Measurements from ENCODE around the gene HINT3. TPM values are rescaled to one million over a fixed set of nuclear protein-coding genes. Genes with fewer than 3 reads are reported as not detected.
"Not testable (repeated sequence)": the region's sequence is repeated elsewhere in the genome, so short reads cannot be mapped to it uniquely, and the experiment has no call there.

Gene HINT3
- total RNA-seq, 1 experiment from 2014 or later, result 8.8 TPM

GRCh38 chr6:125947615-125948014, 9.0 kb upstream of the HINT3 start:
- Histone ChIP-seq H3K9me3 (replicated peaks) (no peaks in the 10 kb centered on the region), H3K4me3 (no peak overlapping the region), H3K4me1 (peaks cover 12% of the 10 kb centered on the region; the same call in 1 of the 2 replicates), H3K27ac (no peak overlapping the region), H3K36me3 (no peaks in the 10 kb centered on the region), H3K27me3 (no peaks in the 10 kb centered on the region)
- no peak for DNase-seq

- Histone ChIP-seq H3K4me1 (peaks cover 12% of the 10 kb centered on the region; the same call in 1 of the 2 replicates), H3K9me3 (replicated peaks) (no peaks in the 10 kb centered on the region), H3K36me3 (no peaks in the 10 kb centered on the region), H3K27ac (no peak overlapping the region), H3K27me3 (no peaks in the 10 kb centered on the region), H3K4me3 (no peak overlapping the region)
- no peak for DNase-seq
These were observed 8.1 kb upstream of the HINT3 start for GRCh38 chr6:125948455-125948854.

DNA sequence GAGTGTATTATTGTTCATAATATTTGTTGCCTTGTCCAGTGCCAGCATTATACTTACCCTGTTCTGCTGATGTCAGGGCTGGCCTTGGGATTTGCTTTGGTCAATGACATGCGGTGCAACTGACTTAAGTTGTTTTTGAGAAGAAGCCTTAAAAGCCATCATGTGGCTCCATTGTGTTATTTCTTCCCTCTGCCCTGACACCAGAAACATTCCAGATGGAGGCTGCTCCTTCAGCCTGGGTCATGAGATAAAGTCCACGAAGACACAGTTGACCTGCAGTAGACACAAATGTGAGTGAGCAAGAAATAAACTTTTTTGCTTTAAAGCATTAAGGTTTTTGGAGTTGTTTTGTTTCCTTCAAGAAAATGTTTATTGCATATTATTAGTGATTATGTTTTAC, 7.5 kb upstream of the HINT3 start:
- DNase-seq, result no peak
- Histone ChIP-seq H3K9me3 (replicated peaks) (no peaks in the 10 kb centered on the region), H3K27me3 (no peaks in the 10 kb centered on the region), H3K4me3 (no peak overlapping the region), H3K27ac (no peak overlapping the region), H3K4me1 (peaks cover 12% of the 10 kb centered on the region; the same call in 1 of the 2 replicates), H3K36me3 (no peaks in the 10 kb centered on the region)

DNA sequence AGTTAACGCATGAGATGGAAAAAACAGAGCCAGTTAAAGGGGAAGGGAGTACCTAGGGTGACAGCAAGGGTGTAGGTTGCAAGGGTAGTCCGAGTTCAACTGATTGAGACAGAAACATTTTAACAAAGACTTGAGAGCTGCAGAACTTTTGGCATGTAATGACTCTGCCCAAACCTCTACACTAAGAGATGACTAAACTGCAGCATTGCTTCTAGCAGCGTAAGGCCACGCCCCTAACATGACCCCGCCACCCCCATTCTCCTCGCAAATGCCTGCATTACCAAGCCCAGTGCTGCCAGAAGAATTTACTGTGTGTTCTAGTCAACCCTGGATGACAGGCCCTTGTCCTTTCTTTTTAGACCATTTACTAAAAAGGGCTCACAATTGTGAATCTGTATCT, 6.3 kb upstream of the HINT3 start:
- Histone ChIP-seq H3K36me3 (no peaks in the 10 kb centered on the region), H3K4me3 (no peak overlapping the region)
- DNase-seq, result peak; percentile 9 to 17

GRCh38 chr6:125950716-125951115, 5.9 kb upstream of the HINT3 start:
- H3K4me1 ChIP-seq; H3K27ac ChIP-seq; H3K9me3 ChIP-seq (replicated peaks); H3K4me3 ChIP-seq; H3K36me3 ChIP-seq; DNase-seq; H3K27me3 ChIP-seq: not testable (repeated sequence)

More for the DNA sequence above, 6.3 kb upstream of the HINT3 start:
- Histone ChIP-seq H3K4me1 (peaks cover 8% of the 10 kb centered on the region; the same call in 1 of the 2 replicates), H3K27ac (no peak overlapping the region), H3K27me3 (no peaks in the 10 kb centered on the region), H3K9me3 (replicated peaks) (no peaks in the 10 kb centered on the region)

DNA sequence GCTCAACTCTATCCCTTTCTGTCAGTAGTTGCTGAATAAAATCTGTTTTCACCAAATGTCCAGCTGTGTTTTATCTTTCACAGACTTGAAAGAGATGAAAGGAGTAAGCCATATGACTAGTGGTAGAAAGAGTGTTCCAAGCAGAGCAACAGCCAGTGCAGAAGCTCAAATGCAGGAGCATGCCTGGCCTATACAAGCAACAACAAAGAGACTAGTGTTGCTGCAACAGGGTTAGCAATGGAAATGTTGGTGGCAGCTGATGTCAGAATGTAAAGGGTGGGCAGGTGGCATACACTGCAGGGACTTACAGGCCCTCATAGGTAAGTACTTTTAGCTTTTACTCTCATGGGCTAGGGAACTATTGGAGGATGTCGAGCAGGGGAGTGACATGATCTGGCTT, 5.2 kb upstream of the HINT3 start:
- DNase-seq, result no peak
- H3K4me3 ChIP-seq, result no peak overlapping the region
- H3K27ac ChIP-seq, result no peak overlapping the region
- H3K36me3 ChIP-seq, result no peaks in the 10 kb centered on the region
- H3K27me3 ChIP-seq, result no peaks in the 10 kb centered on the region
- H3K4me1 ChIP-seq, result peaks cover 3% of the 10 kb centered on the region; the same call in 1 of the 2 replicates
- H3K9me3 ChIP-seq (replicated peaks), result no peaks in the 10 kb centered on the region

DNA sequence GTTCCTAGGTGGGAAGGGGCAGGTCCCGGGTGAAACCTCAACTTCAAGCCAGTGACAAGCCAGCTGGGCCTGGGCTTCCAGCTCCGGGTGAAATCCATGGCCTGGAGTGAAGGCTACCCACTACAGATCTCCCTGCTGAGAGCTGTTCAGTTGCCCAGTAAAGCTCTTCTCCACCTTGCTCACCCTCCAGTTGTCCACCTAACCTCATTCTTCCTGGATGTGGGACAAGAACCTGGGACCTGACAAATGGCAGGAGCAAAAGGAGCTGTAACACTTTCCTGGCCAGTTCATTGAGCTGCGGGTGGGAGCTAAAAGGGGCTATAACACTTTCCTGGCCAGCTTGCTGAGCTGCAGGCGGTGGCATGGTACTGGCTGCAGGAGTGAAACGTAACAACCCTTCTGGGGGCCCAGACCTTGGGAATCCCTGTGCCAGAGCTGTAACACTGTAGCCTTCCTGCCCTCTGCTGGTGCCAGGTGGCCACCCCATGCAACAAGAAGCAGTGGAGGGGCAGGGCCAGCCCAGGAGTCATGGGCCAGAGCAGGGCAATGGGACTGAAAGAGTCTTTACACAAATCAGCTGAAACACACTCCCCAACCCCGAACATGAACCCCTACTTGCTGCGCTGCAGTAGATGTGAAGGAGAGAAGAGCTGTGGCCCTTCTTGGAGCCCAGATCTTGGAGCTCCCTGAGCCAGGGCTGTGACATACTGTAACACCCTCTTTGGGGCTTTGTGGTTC, 3.6 kb upstream of the HINT3 start:
- Histone ChIP-seq H3K27ac (no peak overlapping the region), H3K27me3 (no peaks in the 10 kb centered on the region), H3K4me3 (no peak overlapping the region), H3K36me3 (no peaks in the 10 kb centered on the region), H3K4me1 (0 out of 2 replicates have a peak, but pooled peaks cover 2% of the 10 kb centered on the region), H3K9me3 (replicated peaks) (no peaks in the 10 kb centered on the region)
- peak; percentile 36 to 46 for DNase-seq

DNA sequence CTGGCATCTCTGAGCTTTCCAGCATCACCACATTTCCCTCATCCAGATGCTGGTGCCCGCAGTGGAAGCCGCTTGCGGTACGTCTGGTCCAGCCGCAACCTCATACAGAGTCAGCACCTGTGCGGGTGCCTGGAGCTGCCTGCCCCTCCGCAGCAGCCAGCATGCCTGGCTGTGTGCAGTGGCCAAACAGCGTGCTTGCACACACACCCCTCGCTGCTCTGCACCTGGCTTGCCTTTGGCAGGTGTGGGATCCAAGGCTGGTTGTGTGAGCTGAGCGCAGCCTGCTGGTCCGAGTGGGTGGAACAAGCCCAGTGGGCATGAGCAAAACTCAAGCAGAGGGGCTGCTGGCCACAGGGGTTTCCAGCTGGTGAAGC, 3.1 kb upstream of the HINT3 start:
- Histone ChIP-seq H3K36me3 (no peaks in the 10 kb centered on the region), H3K9me3 (replicated peaks) (no peaks in the 10 kb centered on the region), H3K4me3 (no peak overlapping the region), H3K27ac (no peak overlapping the region), H3K27me3 (no peaks in the 10 kb centered on the region), H3K4me1 (0 out of 2 replicates have a peak, but pooled peaks cover 3% of the 10 kb centered on the region)
- DNase-seq, result no peak

DNA sequence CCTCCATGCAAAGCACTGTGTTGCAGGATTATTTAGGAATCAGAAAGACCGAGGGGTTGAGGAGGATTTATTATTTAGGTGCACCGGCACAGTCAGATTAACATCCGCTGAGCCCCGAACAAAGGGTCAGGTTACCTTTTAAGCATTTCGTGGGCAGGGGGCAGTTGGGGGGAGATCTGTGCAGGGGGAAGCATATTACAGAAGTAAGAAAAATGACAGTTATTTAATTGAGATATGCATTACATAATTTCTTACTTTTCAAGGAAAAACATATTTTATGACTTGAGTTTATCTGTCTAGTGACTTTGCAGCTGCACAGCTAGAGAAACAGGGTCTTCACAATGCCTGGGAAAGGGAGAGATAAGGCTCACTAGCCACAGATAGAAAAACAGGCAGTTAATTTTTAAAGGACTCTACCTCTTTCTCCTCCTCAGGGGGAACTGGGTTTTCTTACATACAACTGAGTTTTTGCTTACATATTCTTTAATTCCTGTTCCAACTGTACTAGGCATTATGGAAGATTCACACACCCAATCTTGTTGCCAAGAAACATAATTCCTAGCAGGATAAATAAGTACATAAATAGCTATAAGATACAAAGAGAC, 1.7 kb upstream of the HINT3 start:
- H3K27me3 ChIP-seq, result no peaks in the 10 kb centered on the region
- no peaks in the 10 kb centered on the region for H3K36me3 ChIP-seq
- no peaks in the 10 kb centered on the region for H3K9me3 ChIP-seq (replicated peaks)
- no peak overlapping the region for H3K27ac ChIP-seq
- no peak for DNase-seq
- H3K4me1 ChIP-seq, result 0 out of 2 replicates have a peak, but pooled peaks cover 3% of the 10 kb centered on the region
- H3K4me3 ChIP-seq, result no peak overlapping the region

GRCh38 chr6:125955973-125956372, 597 bp upstream of the HINT3 start:
- Histone ChIP-seq H3K4me3 (peak overlapping the region; percentile 74), H3K27ac (peak overlapping the region; percentile 36; the same call in 1 of the 2 replicates), H3K36me3 (no peaks in the 10 kb centered on the region)

GRCh38 chr6:125957391-125957693, 772 bp downstream of the HINT3 start:
- no peak for DNase-seq
- Histone ChIP-seq H3K27ac (no peak overlapping the region), H3K4me3 (peak overlapping the region; percentile 74), H3K9me3 (replicated peaks) (no peaks in the 10 kb centered on the region), H3K36me3 (no peaks in the 10 kb centered on the region), H3K4me1 (0 out of 2 replicates have a peak, but pooled peaks cover 3% of the 10 kb centered on the region), H3K27me3 (no peaks in the 10 kb centered on the region)

More at GRCh38 chr6:125955973-125956372, 597 bp upstream of the HINT3 start:
- no peak for DNase-seq
- Histone ChIP-seq H3K27me3 (no peaks in the 10 kb centered on the region), H3K9me3 (replicated peaks) (no peaks in the 10 kb centered on the region), H3K4me1 (0 out of 2 replicates have a peak, but pooled peaks cover 3% of the 10 kb centered on the region)

- Histone ChIP-seq H3K27me3 (no peaks in the 10 kb centered on the region), H3K36me3 (no peaks in the 10 kb centered on the region), H3K9me3 (replicated peaks) (no peaks in the 10 kb centered on the region), H3K27ac (no peak overlapping the region), H3K4me3 (peak overlapping the region; percentile 74), H3K4me1 (0 out of 2 replicates have a peak, but pooled peaks cover 3% of the 10 kb centered on the region)
- DNase-seq, result peak in 1 of 2 experiments; percentile 23
These were observed 1.3 kb downstream of the HINT3 start for GRCh38 chr6:125957845-125958244.

DNA sequence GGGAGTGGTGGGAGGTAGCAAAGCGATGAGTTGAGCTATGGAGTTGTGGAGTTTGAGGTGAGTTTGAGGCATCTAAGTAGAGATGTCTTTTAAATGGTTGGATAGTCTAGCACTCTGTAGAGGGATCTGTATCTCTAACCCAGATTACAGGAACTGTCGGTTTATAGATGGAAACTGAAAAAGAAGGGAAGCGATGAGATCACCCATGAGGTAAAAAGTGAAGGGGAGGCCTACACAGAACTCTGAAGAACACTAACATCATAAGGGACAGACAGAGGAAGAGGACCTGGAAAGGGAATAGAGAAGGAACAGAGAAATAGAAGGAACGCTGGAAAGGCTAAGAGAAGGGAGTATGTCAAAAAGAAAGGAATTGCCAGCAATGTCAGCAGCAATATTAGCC, 2.5 kb downstream of the HINT3 start:
- Histone ChIP-seq H3K9me3 (replicated peaks) (no peaks in the 10 kb centered on the region), H3K36me3 (no peaks in the 10 kb centered on the region), H3K4me1 (0 out of 2 replicates have a peak, but pooled peaks cover 3% of the 10 kb centered on the region), H3K27ac (no peak overlapping the region), H3K27me3 (no peaks in the 10 kb centered on the region), H3K4me3 (no peak overlapping the region)
- no peak for DNase-seq

DNA sequence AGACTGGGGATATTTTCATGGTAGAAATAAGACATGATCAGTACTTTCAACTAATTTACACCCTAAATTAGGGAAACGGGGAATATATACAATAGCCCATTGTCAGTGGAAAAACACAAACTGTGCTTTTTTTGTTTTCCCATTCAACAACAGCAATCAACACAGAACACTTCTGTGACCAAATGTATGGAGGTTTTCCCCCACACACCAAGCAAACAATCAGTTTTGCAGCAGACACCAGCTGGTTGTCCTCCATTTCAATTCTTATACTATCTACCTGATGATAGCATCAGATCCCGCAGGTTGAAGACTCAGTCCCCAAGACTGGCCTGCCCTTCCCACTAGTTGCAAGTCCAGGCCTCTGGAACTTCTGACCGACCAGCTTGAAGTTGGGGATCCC, 4.5 kb downstream of the HINT3 start:
- no peak overlapping the region for H3K27ac ChIP-seq
- H3K4me1 ChIP-seq, result 0 out of 2 replicates have a peak, but pooled peaks cover 3% of the 10 kb centered on the region
- no peak for DNase-seq
- H3K36me3 ChIP-seq, result no peaks in the 10 kb centered on the region
- H3K27me3 ChIP-seq, result no peaks in the 10 kb centered on the region
- no peaks in the 10 kb centered on the region for H3K9me3 ChIP-seq (replicated peaks)
- H3K4me3 ChIP-seq, result no peak overlapping the region

DNA sequence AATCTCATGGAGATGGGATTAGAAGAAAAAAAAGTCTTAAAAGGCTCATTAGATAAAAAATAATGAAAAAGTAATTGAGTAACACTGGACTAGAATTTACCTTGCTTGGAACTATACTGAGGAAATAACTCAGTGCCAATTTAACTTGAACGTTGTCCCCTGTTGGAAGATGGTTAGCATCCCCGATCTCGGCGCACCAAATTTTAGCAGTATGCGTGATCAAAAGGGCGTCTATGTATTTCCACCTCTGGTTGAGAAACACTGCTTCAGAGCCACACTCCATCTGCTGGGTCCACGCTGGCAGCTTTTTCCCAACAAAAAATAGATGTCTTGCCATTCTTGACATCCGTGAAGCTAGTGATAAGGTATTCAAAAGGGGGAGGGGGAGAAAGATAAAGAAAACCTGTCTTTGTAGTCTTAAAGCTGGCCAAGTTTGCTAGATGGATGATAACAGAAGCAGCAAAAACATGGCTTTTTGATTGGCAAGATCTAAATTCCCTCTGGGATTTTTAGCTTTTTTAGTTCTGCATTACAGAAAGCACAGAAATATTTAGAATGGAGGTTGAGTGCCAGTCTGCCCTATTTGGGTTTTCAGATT, 6.4 kb downstream of the HINT3 start:
- Histone ChIP-seq H3K27me3 (no peaks in the 10 kb centered on the region), H3K4me1 (0 out of 2 replicates have a peak, but pooled peaks cover under 1% of the 10 kb centered on the region), H3K9me3 (replicated peaks) (no peaks in the 10 kb centered on the region), H3K4me3 (no peak overlapping the region), H3K36me3 (no peaks in the 10 kb centered on the region), H3K27ac (no peak overlapping the region)
- no peak for DNase-seq

Measured in SJCRH30 (cell line).